ENCODE measurements around the gene CENPM. TPM values are rescaled to one million over a fixed set of nuclear protein-coding genes. Genes with fewer than 3 reads are reported as not detected.
A peak's percentile ranks its signal among the peaks of the same experiment; 100 is the strongest.

Gene CENPM
- polyA plus RNA-seq, 1 of the 3 experiments (the other 2 are of a cell fraction): 15.6 TPM

GRCh38 chr22:41951898-41952474 is 5.0 kb upstream of the CENPM start, which contains the start of gene SMIM45 (continued):
- TF ChIP-seq EP300 (IDR thresholded peaks at IDR 0.05; ENCODE audit: borderline replicate concordance in 1 of 2, low read depth in 1 of 2, low read length in 1 of 2) (peak in 1 of 2 experiments; percentile 26; a peak in 1 of 4 replicates), TAF1 (IDR thresholded peaks at IDR 0.05; ENCODE audit: borderline replicate concordance, low read depth, low read length) (no peak), EZH2phosphoT487 (IDR thresholded peaks at IDR 0.05; ENCODE audit: borderline replicate concordance, low read depth) (no peak), RXRA (IDR thresholded peaks at IDR 0.05; ENCODE audit: borderline replicate concordance, low read depth) (no peak), TCF12 (IDR thresholded peaks at IDR 0.05) (no peak), MEF2A (IDR thresholded peaks at IDR 0.05; ENCODE audit: borderline replicate concordance, low read depth) (no peak), RCOR1 (IDR thresholded peaks at IDR 0.05; ENCODE audit: low read length) (no peak), ZBTB33 (IDR thresholded peaks at IDR 0.05; ENCODE audit: borderline replicate concordance, low read depth) (no peak)

- no peak for DNase-seq
- Histone ChIP-seq H3K79me2 (ENCODE audit: insufficient read depth) (peaks cover 6% of the 10 kb centered on the region; the same call in 1 of the 2 replicates), H3K9me2 (no peaks in the 10 kb centered on the region), H3K4me1 (ENCODE audit: control insufficient read depth in 1 of 2, insufficient read depth in 2 of 2, low read depth in 1 of 2, low read length in 1 of 2) (peaks cover 0 to 27% of the 10 kb centered on the region in 2 experiments; a peak in 1 of 4 replicates), H3K27ac (ENCODE audit: low read depth in 2 of 2, low read length in 1 of 2) (no peak overlapping the region), H2AFZ (ENCODE audit: low read depth) (no peak overlapping the region), H3K9ac (no peak overlapping the region), H3F3A (replicated peaks; ENCODE audit: insufficient read depth) (no peaks in the 10 kb centered on the region), H3K36me3 (replicated peaks in 1 of 2; ENCODE audit: control insufficient read depth in 1 of 2, insufficient read depth in 2 of 2, low read length in 1 of 2) (no peaks in the 10 kb centered on the region), H3K27me3 (ENCODE audit: insufficient read depth) (no peaks in the 10 kb centered on the region), H4K20me1 (ENCODE audit: insufficient read depth) (no peaks in the 10 kb centered on the region), H3K4me3 (ENCODE audit: low read depth in 2 of 2, low read length in 1 of 2) (no peak overlapping the region), H3K4me2 (no peak overlapping the region), H3K9me3 (no peaks in the 10 kb centered on the region)
- no peak for TF ChIP-seq MEF2A (IDR thresholded peaks at IDR 0.05; ENCODE audit: borderline replicate concordance, low read depth)
- no peak for TF ChIP-seq EP300 (IDR thresholded peaks at IDR 0.05; ENCODE audit: borderline replicate concordance in 1 of 2, low read depth in 1 of 2, low read length in 1 of 2)
- no peak for TF ChIP-seq EZH2phosphoT487 (IDR thresholded peaks at IDR 0.05; ENCODE audit: borderline replicate concordance, low read depth)
- no peak for TF ChIP-seq TAF1 (IDR thresholded peaks at IDR 0.05; ENCODE audit: borderline replicate concordance, low read depth, low read length)
- no peak for TF ChIP-seq RCOR1 (IDR thresholded peaks at IDR 0.05; ENCODE audit: low read length)
- no peak for TF ChIP-seq ZBTB33 (IDR thresholded peaks at IDR 0.05; ENCODE audit: borderline replicate concordance, low read depth)
- no peak for TF ChIP-seq GATA2 (CRISPR knock-in tag; IDR thresholded peaks at IDR 0.05)
- TF ChIP-seq, protein P1, sequence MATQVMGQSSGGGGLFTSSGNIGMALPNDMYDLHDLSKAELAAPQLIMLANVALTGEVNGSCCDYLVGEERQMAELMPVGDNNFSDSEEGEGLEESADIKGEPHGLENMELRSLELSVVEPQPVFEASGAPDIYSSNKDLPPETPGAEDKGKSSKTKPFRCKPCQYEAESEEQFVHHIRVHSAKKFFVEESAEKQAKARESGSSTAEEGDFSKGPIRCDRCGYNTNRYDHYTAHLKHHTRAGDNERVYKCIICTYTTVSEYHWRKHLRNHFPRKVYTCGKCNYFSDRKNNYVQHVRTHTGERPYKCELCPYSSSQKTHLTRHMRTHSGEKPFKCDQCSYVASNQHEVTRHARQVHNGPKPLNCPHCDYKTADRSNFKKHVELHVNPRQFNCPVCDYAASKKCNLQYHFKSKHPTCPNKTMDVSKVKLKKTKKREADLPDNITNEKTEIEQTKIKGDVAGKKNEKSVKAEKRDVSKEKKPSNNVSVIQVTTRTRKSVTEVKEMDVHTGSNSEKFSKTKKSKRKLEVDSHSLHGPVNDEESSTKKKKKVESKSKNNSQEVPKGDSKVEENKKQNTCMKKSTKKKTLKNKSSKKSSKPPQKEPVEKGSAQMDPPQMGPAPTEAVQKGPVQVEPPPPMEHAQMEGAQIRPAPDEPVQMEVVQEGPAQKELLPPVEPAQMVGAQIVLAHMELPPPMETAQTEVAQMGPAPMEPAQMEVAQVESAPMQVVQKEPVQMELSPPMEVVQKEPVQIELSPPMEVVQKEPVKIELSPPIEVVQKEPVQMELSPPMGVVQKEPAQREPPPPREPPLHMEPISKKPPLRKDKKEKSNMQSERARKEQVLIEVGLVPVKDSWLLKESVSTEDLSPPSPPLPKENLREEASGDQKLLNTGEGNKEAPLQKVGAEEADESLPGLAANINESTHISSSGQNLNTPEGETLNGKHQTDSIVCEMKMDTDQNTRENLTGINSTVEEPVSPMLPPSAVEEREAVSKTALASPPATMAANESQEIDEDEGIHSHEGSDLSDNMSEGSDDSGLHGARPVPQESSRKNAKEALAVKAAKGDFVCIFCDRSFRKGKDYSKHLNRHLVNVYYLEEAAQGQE (IDR thresholded peaks at IDR 0.05; ENCODE audit: low read depth, low read length): no peak
- TF ChIP-seq MAX (IDR thresholded peaks at IDR 0.05; ENCODE audit: low read depth): no peak
- TF ChIP-seq TEAD4 (IDR thresholded peaks at IDR 0.05; ENCODE audit: borderline replicate concordance, insufficient read depth): no peak
- TF ChIP-seq RXRA (IDR thresholded peaks at IDR 0.05; ENCODE audit: borderline replicate concordance, low read depth): no peak
- no peak for TF ChIP-seq SIN3A (IDR thresholded peaks at IDR 0.05; ENCODE audit: borderline replicate concordance, low read depth, low read length)
- TF ChIP-seq FOXJ3 (CRISPR knock-in tag; IDR thresholded peaks at IDR 0.05): no peak
- no peak for TF ChIP-seq ELF1 (IDR thresholded peaks at IDR 0.05)
- TF ChIP-seq RFX5 (IDR thresholded peaks at IDR 0.05; ENCODE audit: low read length): no peak
- TF ChIP-seq, protein P2, sequence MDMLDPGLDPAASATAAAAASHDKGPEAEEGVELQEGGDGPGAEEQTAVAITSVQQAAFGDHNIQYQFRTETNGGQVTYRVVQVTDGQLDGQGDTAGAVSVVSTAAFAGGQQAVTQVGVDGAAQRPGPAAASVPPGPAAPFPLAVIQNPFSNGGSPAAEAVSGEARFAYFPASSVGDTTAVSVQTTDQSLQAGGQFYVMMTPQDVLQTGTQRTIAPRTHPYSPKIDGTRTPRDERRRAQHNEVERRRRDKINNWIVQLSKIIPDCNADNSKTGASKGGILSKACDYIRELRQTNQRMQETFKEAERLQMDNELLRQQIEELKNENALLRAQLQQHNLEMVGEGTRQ (IDR thresholded peaks at IDR 0.05; ENCODE audit: borderline replicate concordance, low read depth, low read length): no peak
- no peak for TF ChIP-seq NRF1 (IDR thresholded peaks at IDR 0.05; ENCODE audit: low read depth, low read length)
- ChIA-PET POLR2A (interaction anchor here (1.1 kb wide), 1 partner anchor 141 kb away, joined by 3 read pairs; the partner anchor contains the start of gene NDUFA6), CTCF (interaction anchor here (1.3 kb wide), 1 partner anchor 9 kb away, joined by 4 read pairs; no protein-coding TSS in a partner anchor)
- whole genome bisulfite sequencing (ENCODE audit: low lambda C conversion rate): 93% methylated on average over 3 of the region's 7 CpGs
These were observed 2.5 kb upstream of the CENPM start for GRCh38 chr22:41949297-41949965.
